AG04449 (cell line): ENCODE results near the gene SIPA1.

Experiments
- CTCF ChIA-PET: fragments of 350-600 bp; formaldehyde crosslinking; extraction: SDS; loops from one replicate; lab custom pipeline; 2021; ENCODE audit warnings: antibody characterized with exemption; lab: Yijun Ruan, JAX
- POLR2A ChIA-PET: fragments of 400-600, 350-600 bp; formaldehyde crosslinking; extraction: SDS; loops from one replicate; lab custom pipeline; 2020; ENCODE audit warnings: antibody characterized with exemption, inconsistent platforms; lab: Yijun Ruan, JAX
- DNase-seq: peaks from one replicate; pipeline ENCODE4 v3.0.0-alpha.2; 2010; ENCODE audit warnings: low read depth, low spot score
- H3K4me3 ChIP-seq: 2 replicates; pipeline ENCODE4 v1.5.1; 2011; ENCODE audit warnings: low read depth, mild to moderate bottlenecking, control low read depth, low read length
- TF ChIP-seq, protein P1 (sequence below): IDR thresholded peaks from one replicate; pipeline ENCODE4 v1.5.1; 2011; ENCODE audit warnings: mild to moderate bottlenecking, moderate library complexity, low read length, control low read depth, inconsistent platforms; ENCODE audit not compliant: insufficient read depth; ENCODE audit errors: missing control alignments

SIPA1 gene

DNA sequence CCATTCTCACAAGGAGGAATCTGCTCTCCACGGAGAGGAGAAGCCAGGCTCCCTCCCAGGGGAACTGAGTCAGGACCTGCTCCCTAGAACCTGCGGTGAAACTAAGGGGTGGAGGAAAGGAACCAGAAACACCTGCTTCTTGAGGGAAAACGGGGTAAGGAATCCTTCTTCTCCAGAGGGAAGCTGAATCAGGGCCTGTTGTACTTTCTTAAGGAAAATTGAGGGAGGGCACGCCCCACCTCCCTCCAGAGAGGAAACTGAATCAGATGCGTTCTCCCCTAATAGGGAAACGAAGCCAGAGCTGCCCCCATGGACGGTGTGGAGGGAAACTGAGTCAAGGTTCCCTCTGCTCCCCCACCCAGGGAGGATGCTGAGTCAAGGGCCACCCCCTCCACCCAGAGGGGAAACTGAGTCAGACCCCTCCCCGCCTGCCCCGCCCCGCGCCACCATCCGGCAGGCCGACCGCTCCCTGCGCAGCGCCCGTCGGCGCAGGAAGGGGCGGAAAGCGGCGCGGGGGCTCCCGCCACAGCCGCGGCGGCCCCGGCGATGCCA is 24.4 kb downstream of the SIPA1 start:
- CTCF ChIA-PET: interaction anchor here (1.3 to 2.2 kb wide), 4 partner anchors 9 to 326 kb away, joined by 3 to 6 read pairs (median 4); partner anchors contain the start of genes KAT5 and MUS81
- POLR2A ChIA-PET: interaction anchor here (0.6 to 4.0 kb wide), 8 partner anchors 10 to 265 kb away, joined by 3 to 24 read pairs (median 4); partner anchors contain the start of genes CFL1, MUS81 and RNASEH2C
- no peak for DNase-seq
- H3K4me3 ChIP-seq: peak overlapping the region; percentile 97
- TF ChIP-seq, protein P1, sequence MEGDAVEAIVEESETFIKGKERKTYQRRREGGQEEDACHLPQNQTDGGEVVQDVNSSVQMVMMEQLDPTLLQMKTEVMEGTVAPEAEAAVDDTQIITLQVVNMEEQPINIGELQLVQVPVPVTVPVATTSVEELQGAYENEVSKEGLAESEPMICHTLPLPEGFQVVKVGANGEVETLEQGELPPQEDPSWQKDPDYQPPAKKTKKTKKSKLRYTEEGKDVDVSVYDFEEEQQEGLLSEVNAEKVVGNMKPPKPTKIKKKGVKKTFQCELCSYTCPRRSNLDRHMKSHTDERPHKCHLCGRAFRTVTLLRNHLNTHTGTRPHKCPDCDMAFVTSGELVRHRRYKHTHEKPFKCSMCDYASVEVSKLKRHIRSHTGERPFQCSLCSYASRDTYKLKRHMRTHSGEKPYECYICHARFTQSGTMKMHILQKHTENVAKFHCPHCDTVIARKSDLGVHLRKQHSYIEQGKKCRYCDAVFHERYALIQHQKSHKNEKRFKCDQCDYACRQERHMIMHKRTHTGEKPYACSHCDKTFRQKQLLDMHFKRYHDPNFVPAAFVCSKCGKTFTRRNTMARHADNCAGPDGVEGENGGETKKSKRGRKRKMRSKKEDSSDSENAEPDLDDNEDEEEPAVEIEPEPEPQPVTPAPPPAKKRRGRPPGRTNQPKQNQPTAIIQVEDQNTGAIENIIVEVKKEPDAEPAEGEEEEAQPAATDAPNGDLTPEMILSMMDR: no peak

GRCh38 chr11:65662799-65663638 is 25.1 kb downstream of the SIPA1 start, which contains the start of gene RELA:
Gene RELA, minus strand, starts transcription at chr11:65662916. Its CDS starts 84 bp downstream, at chr11:65662832.
- DNase-seq: peak; percentile 63
- ChIA-PET CTCF (interaction anchor here (0.9 to 2.2 kb wide), 9 partner anchors 10 to 325 kb away, joined by 3 to 10 read pairs (median 4); partner anchors contain the start of genes KAT5 and MUS81), POLR2A (interaction anchor here (0.6 to 4.0 kb wide), 9 partner anchors 10 to 264 kb away, joined by 3 to 24 read pairs (median 4); partner anchors contain the start of genes CFL1, MUS81 and RNASEH2C)
- TF ChIP-seq, protein P1: no peak
- H3K4me3 ChIP-seq: peak within 1 kb of the TSS; percentile 97

- H3K4me3 ChIP-seq: peak overlapping the region; percentile 97
- DNase-seq: no peak
- POLR2A ChIA-PET: interaction anchor here (0.6 to 4.0 kb wide), 7 partner anchors 11 to 387 kb away, joined by 3 to 24 read pairs (median 4); partner anchors contain the start of genes CFL1, MUS81 and RNASEH2C
- CTCF ChIA-PET: interaction anchor here (0.9 to 2.2 kb wide), 8 partner anchors 13 to 325 kb away, joined by 3 to 10 read pairs (median 4); partner anchors contain the start of genes KAT5 and MUS81
- TF ChIP-seq, protein P1: no peak
Observed at GRCh38 chr11:65663639-65664200, 25.8 kb downstream of the SIPA1 start.

DNA sequence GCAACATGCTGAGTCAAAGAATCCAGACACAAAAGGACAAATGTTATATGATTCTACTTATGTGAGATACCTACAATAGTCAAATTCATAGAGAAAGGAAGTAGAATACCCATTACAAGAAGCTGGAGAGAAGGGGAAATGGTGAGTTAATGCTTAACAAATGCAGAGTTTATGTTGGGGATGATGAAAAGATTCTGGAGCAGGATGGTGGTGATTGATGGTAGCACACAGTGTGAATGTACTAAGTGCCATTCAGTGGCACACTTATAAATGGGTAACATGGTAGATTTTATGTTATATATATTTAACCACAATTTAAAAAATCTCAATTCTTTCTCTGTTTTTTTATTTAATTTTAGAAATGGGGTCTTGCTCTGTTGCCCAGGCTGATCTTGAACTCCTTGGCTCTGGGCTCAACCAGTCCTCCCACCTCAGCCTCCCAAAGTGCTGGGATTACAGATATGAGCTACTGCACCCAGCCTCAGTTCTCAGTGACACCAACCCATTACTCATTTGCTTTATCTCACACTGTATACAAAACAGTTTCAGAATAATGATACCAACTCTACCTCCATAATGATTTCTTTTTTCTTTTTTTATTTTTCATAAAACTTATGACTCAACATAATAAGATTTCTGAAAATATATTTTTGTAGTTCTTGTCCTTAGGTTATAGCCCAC is 34.4 kb downstream of the SIPA1 start:
- no peak overlapping the region for H3K4me3 ChIP-seq
- CTCF ChIA-PET: interaction anchor here (0.7 to 1.1 kb wide), 3 partner anchors 12 to 108 kb away, joined by 3 to 4 read pairs (median 3); no protein-coding TSS in a partner anchor
- TF ChIP-seq, protein P1: no peak
- POLR2A ChIA-PET: no interaction called here
- no peak for DNase-seq

- H3K4me3 ChIP-seq: no peak overlapping the region
- TF ChIP-seq, protein P1: no peak
- POLR2A ChIA-PET: no interaction called here
- DNase-seq: no peak
- CTCF ChIA-PET: interaction anchor here (0.7 to 1.4 kb wide), 3 partner anchors 12 to 72 kb away, joined by 3 to 5 read pairs (median 3); partner anchors contain the start of gene KAT5
Observed at GRCh38 chr11:65672982-65673381, 35.1 kb downstream of the SIPA1 start.
